ENCODE results near the gene C1S.
"Not testable (repeated sequence)": the region's sequence is repeated elsewhere in the genome, so short reads cannot be mapped to it uniquely, and the experiment has no call there.

Gene C1S

DNA sequence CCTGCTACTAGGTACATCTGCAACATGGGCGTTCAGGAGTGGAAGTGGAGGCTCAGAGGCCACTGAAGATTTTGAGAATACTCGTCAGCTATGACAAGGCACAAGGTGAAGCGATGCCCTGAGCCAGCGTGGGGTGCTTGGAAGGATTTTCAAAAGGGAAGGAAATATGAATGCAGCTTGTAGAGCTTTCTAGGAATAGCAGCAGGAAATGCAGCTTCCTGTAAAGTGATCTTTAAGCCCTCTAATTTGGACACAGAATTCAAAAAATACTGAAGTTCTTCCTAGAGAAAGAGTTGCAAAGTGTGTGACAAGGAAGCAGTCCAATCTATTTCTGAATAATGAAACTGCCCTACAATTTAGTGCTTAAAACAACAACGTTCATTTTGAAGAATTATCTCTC, 13.2 kb upstream of the C1S start:
- no peak for TF ChIP-seq CTCF (IDR thresholded peaks at IDR 0.05; ENCODE audit: low read depth, low read length)
- no peak overlapping the region for H3K4me3 ChIP-seq (ENCODE audit: low read depth, low read length)

GRCh38 chr12:7049445-7049951, 11.0 kb upstream of the C1S start:
- H3K4me3 ChIP-seq (ENCODE audit: low read depth, low read length): not testable (repeated sequence)

- H3K4me3 ChIP-seq (ENCODE audit: low read depth, low read length): not testable (repeated sequence)
These were observed 10.5 kb upstream of the C1S start for GRCh38 chr12:7049973-7050372.

GRCh38 chr12:7054925-7055324, 5.6 kb upstream of the C1S start:
- no peak overlapping the region for H3K4me3 ChIP-seq (ENCODE audit: low read depth, low read length)
- no peak for TF ChIP-seq CTCF (IDR thresholded peaks at IDR 0.05; ENCODE audit: low read depth, low read length)

GRCh38 chr12:7055736-7056135, 4.8 kb upstream of the C1S start:
- not testable (repeated sequence) for H3K4me3 ChIP-seq (ENCODE audit: low read depth, low read length)

DNA sequence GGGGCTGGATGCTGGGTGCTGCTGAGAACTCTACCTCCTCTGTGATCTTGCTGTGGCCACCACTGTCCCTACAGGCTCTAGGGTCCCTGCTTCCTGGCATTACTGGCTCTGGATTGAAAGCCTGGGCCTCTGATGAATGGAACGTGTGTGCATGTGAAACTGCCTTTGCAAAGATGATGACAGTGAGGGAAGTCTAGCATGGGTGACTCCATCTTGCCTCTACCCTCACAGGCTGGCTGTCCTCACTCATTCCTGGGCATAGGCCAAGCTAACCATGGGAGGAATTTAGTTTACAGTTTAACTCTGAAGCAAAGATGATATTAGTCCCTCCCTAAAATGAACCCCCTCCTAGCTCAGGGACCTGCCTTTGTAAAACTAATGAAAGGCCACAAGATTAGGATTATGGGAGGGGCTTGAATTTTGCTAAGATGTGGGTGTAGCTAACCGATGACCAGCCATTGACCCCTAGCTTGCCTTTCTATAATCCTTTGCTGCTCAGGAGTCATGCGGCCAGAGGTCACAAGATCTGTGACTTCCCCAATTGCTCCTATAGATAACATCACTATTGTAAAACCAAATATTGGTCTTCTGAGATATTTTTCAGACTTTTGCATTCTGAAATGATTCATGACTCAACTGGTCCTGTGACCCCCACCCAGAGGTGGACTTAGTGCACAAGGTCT, 2.2 kb upstream of the C1S start:
- TF ChIP-seq CTCF (IDR thresholded peaks at IDR 0.05; ENCODE audit: low read depth, low read length): no peak
- no peak overlapping the region for H3K4me3 ChIP-seq (ENCODE audit: low read depth, low read length)

- TF ChIP-seq CTCF (IDR thresholded peaks at IDR 0.05; ENCODE audit: low read depth, low read length): no peak
- no peak overlapping the region for H3K4me3 ChIP-seq (ENCODE audit: low read depth, low read length)
These were observed 1.6 kb upstream of the C1S start for GRCh38 chr12:7058850-7059395.

DNA sequence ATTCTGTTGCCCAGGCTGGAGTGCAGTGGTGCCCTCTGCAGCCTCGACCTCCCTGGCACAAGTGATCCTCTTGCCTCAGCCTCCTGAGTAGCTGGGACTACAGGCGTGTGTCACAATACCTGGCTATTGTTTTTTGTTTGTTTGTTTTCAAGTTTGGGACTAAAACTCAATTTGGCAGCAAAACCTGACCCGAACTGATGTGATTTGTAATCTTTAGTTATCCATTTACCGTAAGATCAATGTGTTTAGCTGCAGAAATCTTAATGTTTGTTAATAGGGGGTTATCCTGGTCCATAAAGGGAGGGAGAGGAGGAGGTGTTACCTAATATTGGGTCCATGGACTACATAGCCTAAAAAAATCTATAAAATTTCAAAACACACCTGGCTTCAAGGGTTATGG, 738 bp upstream of the C1S start:
- H3K4me3 ChIP-seq (ENCODE audit: low read depth, low read length): no peak overlapping the region
- TF ChIP-seq CTCF (IDR thresholded peaks at IDR 0.05; ENCODE audit: low read depth, low read length): no peak

- no peak for TF ChIP-seq CTCF (IDR thresholded peaks at IDR 0.05; ENCODE audit: low read depth, low read length)
- H3K4me3 ChIP-seq (ENCODE audit: low read depth, low read length): peak overlapping the region; percentile 63
These were observed 620 bp downstream of the C1S start for GRCh38 chr12:7061138-7061537.
